SK-N-DZ (cell line): ENCODE results near the gene CSNK1A1L.

ENCODE experiments used
- DNase-seq: peaks from one replicate; pipeline ENCODE4 v3.0.0-alpha.2; 2015; ENCODE audit warnings: low spot score

Gene CSNK1A1L

GRCh38 chr13:37107456-37107855, 2.0 kb upstream of the CSNK1A1L start:
- DNase-seq: no peak

GRCh38 chr13:37106642-37107041, 1.2 kb upstream of the CSNK1A1L start:
- no peak for DNase-seq

GRCh38 chr13:37102896-37103295, 2.6 kb downstream of the CSNK1A1L start:
- no peak for DNase-seq

GRCh38 chr13:37101201-37101600, 4.3 kb downstream of the CSNK1A1L start:
- no peak for DNase-seq

- DNase-seq: no peak
Measured at GRCh38 chr13:37100731-37101130, 4.7 kb downstream of the CSNK1A1L start.

GRCh38 chr13:37097076-37097475, 8.4 kb downstream of the CSNK1A1L start:
- DNase-seq: no peak

GRCh38 chr13:37094840-37095239, 10.6 kb downstream of the CSNK1A1L start:
- no peak for DNase-seq

- DNase-seq: no peak
Measured at GRCh38 chr13:37094099-37094498, 11.4 kb downstream of the CSNK1A1L start.

- DNase-seq: no peak
Measured at GRCh38 chr13:37091835-37092234, 13.6 kb downstream of the CSNK1A1L start.

- no peak for DNase-seq
Measured at GRCh38 chr13:37090912-37091311, 14.6 kb downstream of the CSNK1A1L start.

GRCh38 chr13:37089495-37089894, 16.0 kb downstream of the CSNK1A1L start:
- no peak for DNase-seq

- no peak for DNase-seq
Measured at GRCh38 chr13:37087486-37087885, 18.0 kb downstream of the CSNK1A1L start.

GRCh38 chr13:37085606-37086005, 19.9 kb downstream of the CSNK1A1L start:
- no peak for DNase-seq

- DNase-seq: no peak
Measured at GRCh38 chr13:37076818-37077217, 28.6 kb downstream of the CSNK1A1L start.

GRCh38 chr13:37075164-37075563, 30.3 kb downstream of the CSNK1A1L start:
- DNase-seq: no peak

- no peak for DNase-seq
Measured at GRCh38 chr13:37074703-37075102, 30.8 kb downstream of the CSNK1A1L start.

- no peak for DNase-seq
Measured at GRCh38 chr13:37072024-37072423, 33.4 kb downstream of the CSNK1A1L start.

- no peak for DNase-seq
Measured at GRCh38 chr13:37070956-37071355, 34.5 kb downstream of the CSNK1A1L start.

GRCh38 chr13:37070145-37070695, 35.2 kb downstream of the CSNK1A1L start:
- DNase-seq: no peak

GRCh38 chr13:37069597-37070103, 35.8 kb downstream of the CSNK1A1L start:
- DNase-seq: no peak

- DNase-seq: no peak
Measured at GRCh38 chr13:37068962-37069361, 36.5 kb downstream of the CSNK1A1L start.

- no peak for DNase-seq
Measured at GRCh38 chr13:37067874-37068273, 37.6 kb downstream of the CSNK1A1L start.

GRCh38 chr13:37065890-37066526, 39.5 kb downstream of the CSNK1A1L start:
- DNase-seq: no peak

GRCh38 chr13:37059848-37060192, 45.6 kb downstream of the CSNK1A1L start:
- no peak for DNase-seq
